Loucy (cell line): ENCODE results near the gene ZCCHC10.
"Not testable (repeated sequence)": the region's sequence is repeated elsewhere in the genome, so short reads cannot be mapped to it uniquely, and the experiment has no call there.

Experiments
- H2AFZ ChIP-seq: fragments of 200-600 bp; sonication (generic); 2 replicates; pipeline ENCODE4 v1.6.0; 2016; ENCODE audit warnings: antibody characterized with exemption, mild to moderate bottlenecking, low read length, moderate library complexity
- H3F3A ChIP-seq: fragments of 200-600 bp; 2 replicates; pipeline ENCODE4 v1.6.0; 2016; ENCODE audit warnings: antibody characterized with exemption, low read depth, mild to moderate bottlenecking
- H3K27me3 ChIP-seq: fragments of 200-600 bp; sonication (generic); 2 replicates; pipeline ENCODE4 v1.6.1; 2014; ENCODE audit warnings: low read length, mild to moderate bottlenecking; ENCODE audit not compliant: insufficient read depth, poor library complexity, severe bottlenecking
- H3K36me3 ChIP-seq: fragments of 200-600 bp; sonication (generic); 2 replicates; pipeline ENCODE4 v1.6.1; 2016; ENCODE audit warnings: low read length; ENCODE audit not compliant: insufficient read depth
- H3K4me1 ChIP-seq: fragments of 200-600 bp; sonication (generic); 2 replicates; pipeline ENCODE4 v1.5.1; 2014; ENCODE audit warnings: low read length, mild to moderate bottlenecking; ENCODE audit not compliant: insufficient read depth, poor library complexity, severe bottlenecking
- H3K4me2 ChIP-seq: fragments of 200-600 bp; sonication (generic); 2 replicates; pipeline ENCODE4 v1.6.0; 2014; ENCODE audit warnings: antibody characterized with exemption, low read length, low read depth, mild to moderate bottlenecking; ENCODE audit not compliant: poor library complexity, severe bottlenecking
- H3K4me3 ChIP-seq: fragments of 200-600 bp; sonication (generic); 2 replicates; pipeline ENCODE4 v1.5.1; 2014; ENCODE audit warnings: low read length, mild to moderate bottlenecking, mixed read lengths; ENCODE audit not compliant: poor library complexity, severe bottlenecking
- H3K79me2 ChIP-seq: fragments of 200-600 bp; sonication (generic); 2 replicates; pipeline ENCODE4 v1.6.1; 2014; ENCODE audit warnings: low read length; ENCODE audit not compliant: insufficient read depth
- H3K9ac ChIP-seq: fragments of 200-600 bp; sonication (generic); 2 replicates; pipeline ENCODE4 v1.6.0; 2014; ENCODE audit warnings: mild to moderate bottlenecking, low read depth, low read length, moderate library complexity; ENCODE audit not compliant: poor library complexity, severe bottlenecking
- H3K9me2 ChIP-seq: fragments of 200-600 bp; sonication (generic); replicated peaks from 2 replicates; pipeline ENCODE4 v1.6.1; 2016; ENCODE audit warnings: low read depth, low read length, mixed read lengths
- H3K9me3 ChIP-seq: fragments of 200-600 bp; sonication (generic); 2 replicates; pipeline ENCODE4 v1.6.1; 2014; ENCODE audit warnings: mild to moderate bottlenecking, antibody characterized with exemption, low read length, low read depth; ENCODE audit not compliant: insufficient read depth
- H4K20me1 ChIP-seq: fragments of 200-600 bp; sonication (generic); 2 replicates; pipeline ENCODE4 v1.6.0; 2014; ENCODE audit warnings: antibody characterized with exemption, low read length, mild to moderate bottlenecking; ENCODE audit not compliant: insufficient read depth, poor library complexity, severe bottlenecking
- EZH2phosphoT487 ChIP-seq: fragments of 200-600 bp; IDR thresholded peaks from 2 replicates; pipeline ENCODE4 v1.6.1; 2018; ENCODE audit warnings: antibody characterized with exemption, mild to moderate bottlenecking, moderate library complexity, borderline replicate concordance
- TF ChIP-seq, protein P1 (sequence below): fragments of 200-600 bp; sonication (generic); conservative IDR thresholded peaks from 2 replicates; pipeline ENCODE4 v1.5.1; 2014; ENCODE audit warnings: mild to moderate bottlenecking, antibody characterized with exemption, low read length

Gene ZCCHC10

DNA sequence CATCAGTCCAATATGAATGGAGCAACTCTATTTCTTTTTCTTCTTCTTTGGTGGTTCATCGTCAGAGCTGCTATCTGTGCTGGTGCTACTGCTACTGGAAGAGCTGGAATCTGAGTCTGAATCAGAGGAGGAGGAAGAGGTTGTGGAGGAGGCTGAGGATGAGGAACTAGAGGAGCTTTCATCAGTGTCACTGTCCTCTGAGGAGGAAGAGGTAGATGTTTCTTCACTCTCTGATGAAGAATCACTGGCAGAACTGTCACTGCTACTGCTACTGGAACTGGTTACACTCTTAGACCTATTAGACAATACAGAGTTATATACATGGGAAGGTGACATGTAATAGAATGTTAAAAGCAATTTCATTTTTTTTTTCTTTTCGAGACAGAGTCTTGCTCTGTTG, 27.8 kb downstream of the ZCCHC10 start:
- Histone ChIP-seq H3K9me3 (no peaks in the 10 kb centered on the region), H3K36me3 (no peaks in the 10 kb centered on the region), H3F3A (no peaks in the 10 kb centered on the region), H3K79me2 (no peaks in the 10 kb centered on the region), H3K9ac (no peak overlapping the region), H3K4me3 (no peak overlapping the region), H3K4me1 (no peaks in the 10 kb centered on the region), H2AFZ (no peak overlapping the region), H3K4me2 (no peak overlapping the region), H3K27me3 (no peaks in the 10 kb centered on the region), H3K9me2 (no peaks in the 10 kb centered on the region), H4K20me1 (no peaks in the 10 kb centered on the region)
- TF ChIP-seq, protein P1, sequence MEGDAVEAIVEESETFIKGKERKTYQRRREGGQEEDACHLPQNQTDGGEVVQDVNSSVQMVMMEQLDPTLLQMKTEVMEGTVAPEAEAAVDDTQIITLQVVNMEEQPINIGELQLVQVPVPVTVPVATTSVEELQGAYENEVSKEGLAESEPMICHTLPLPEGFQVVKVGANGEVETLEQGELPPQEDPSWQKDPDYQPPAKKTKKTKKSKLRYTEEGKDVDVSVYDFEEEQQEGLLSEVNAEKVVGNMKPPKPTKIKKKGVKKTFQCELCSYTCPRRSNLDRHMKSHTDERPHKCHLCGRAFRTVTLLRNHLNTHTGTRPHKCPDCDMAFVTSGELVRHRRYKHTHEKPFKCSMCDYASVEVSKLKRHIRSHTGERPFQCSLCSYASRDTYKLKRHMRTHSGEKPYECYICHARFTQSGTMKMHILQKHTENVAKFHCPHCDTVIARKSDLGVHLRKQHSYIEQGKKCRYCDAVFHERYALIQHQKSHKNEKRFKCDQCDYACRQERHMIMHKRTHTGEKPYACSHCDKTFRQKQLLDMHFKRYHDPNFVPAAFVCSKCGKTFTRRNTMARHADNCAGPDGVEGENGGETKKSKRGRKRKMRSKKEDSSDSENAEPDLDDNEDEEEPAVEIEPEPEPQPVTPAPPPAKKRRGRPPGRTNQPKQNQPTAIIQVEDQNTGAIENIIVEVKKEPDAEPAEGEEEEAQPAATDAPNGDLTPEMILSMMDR, result no peak
- TF ChIP-seq EZH2phosphoT487, result no peak

DNA sequence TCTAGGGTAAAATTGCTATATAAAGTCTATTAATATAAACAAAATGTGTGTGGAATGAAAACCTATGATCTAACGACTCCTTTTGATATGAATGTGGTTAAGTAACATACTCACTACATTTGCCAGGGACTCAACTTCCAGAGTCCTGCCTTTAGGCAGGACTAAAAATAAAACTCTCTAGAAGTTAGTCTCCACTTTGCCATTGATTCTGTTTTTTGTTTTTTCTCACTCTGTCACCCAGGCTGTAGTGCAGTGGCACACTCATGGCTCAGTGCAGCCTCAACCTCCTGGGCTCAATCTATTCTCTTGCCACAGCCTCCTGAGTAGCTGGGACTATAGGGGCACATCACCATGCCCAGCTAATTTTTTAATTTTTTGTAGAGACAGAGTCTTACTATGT, 30.0 kb downstream of the ZCCHC10 start:
- Histone ChIP-seq H3K36me3 (no peaks in the 10 kb centered on the region), H3K9me2 (no peaks in the 10 kb centered on the region), H3K4me2 (no peak overlapping the region), H3K4me1 (no peaks in the 10 kb centered on the region), H3K9me3 (no peaks in the 10 kb centered on the region), H2AFZ (no peak overlapping the region), H3K9ac (no peak overlapping the region), H4K20me1 (no peaks in the 10 kb centered on the region), H3K79me2 (no peaks in the 10 kb centered on the region), H3K4me3 (no peak overlapping the region), H3K27me3 (no peaks in the 10 kb centered on the region), H3F3A (no peaks in the 10 kb centered on the region)
- TF ChIP-seq, protein P1, result no peak
- TF ChIP-seq EZH2phosphoT487, result no peak

DNA sequence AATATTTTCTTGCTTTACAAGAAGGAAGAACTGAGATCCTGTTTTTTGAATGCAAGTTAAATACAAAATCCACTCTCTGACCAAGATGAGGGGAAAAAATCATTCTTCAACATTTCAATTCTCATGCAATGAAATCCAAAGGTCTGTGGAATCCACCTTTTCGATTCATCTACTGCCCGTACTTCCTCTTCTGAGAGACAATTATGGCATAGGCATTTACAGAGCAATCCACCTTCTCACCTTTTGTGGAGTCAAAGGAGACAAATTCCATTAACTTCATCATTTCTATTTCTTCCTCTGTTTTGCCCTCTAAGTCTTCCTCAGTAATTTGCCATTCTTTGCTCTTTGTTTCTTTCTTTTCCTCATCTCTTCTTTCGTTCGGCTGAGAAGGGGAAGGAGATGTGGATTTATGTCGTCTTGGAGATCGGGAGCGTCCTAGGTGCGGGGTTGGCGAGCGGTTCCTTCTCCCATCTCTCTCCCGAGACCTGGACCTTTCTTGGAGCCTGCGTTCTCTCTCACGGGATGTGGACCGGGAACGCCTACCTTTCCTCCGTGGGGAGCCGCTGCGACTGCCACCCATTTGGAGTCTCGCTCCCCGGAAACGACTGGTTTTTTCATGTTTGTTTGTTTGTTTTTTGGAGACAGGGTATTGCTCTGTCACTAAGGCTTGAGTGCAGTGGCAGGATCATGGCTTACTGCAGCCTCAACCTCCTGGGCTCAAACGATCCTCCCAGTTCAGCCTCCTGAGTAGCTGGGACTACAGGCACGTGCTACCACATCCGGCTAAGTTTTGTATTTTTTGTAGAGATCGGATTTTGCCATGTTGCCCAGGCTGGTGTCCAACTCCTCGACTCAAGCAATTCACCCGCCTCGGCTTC, 38.6 kb downstream of the ZCCHC10 start:
- Histone ChIP-seq H3K9me2 (no peaks in the 10 kb centered on the region), H4K20me1 (no peaks in the 10 kb centered on the region), H3K79me2 (no peaks in the 10 kb centered on the region), H3K9me3 (no peaks in the 10 kb centered on the region), H3F3A (no peaks in the 10 kb centered on the region), H3K4me3 (no peak overlapping the region), H3K36me3 (no peaks in the 10 kb centered on the region), H3K4me1 (no peaks in the 10 kb centered on the region), H3K4me2 (no peak overlapping the region), H3K9ac (no peak overlapping the region), H3K27me3 (no peaks in the 10 kb centered on the region), H2AFZ (no peak overlapping the region)
- TF ChIP-seq, protein P1, result no peak
- no peak for TF ChIP-seq EZH2phosphoT487

DNA sequence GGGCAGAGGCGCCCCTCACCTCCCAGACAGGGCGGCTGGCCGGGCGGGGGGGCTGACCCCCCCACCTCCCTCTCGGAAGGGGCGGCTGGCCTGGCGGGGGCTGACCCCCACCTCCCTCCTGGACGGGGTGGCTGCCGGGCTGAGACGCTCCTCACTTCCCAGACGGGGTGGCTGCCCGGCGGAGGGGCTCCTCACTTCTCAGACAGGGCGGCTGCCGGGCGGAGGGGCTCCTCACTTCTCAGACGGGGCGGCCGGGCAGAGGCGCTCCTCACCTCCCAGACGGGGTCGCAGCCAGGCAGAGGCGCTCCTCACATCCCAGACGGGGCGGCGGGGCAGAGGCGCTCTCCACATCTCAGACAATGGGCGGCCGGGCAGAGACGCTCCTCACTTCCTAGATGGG, 43.4 kb downstream of the ZCCHC10 start:
- not testable (repeated sequence) for H3K4me3 ChIP-seq, H3K27me3 ChIP-seq, H3K9ac ChIP-seq, H3F3A ChIP-seq, H3K36me3 ChIP-seq, H3K4me1 ChIP-seq, H3K9me2 ChIP-seq, H3K79me2 ChIP-seq, H4K20me1 ChIP-seq, H3K4me2 ChIP-seq, H3K9me3 ChIP-seq, H2AFZ ChIP-seq
